Left cardiac atrium (tissue), 4 donors: ENCODE results near the gene DGCR2. TPM values are rescaled to one million over a fixed set of nuclear protein-coding genes. Genes with fewer than 3 reads are reported as not detected.
"Not testable (repeated sequence)": the region's sequence is repeated elsewhere in the genome, so short reads cannot be mapped to it uniquely, and the experiment has no call there.

Experiments used
- ATAC-seq, 2 donors: fragments of 200-7000 bp; cut with Tn5 transposase; one replicate each; pipeline ENCODE4 v1.9.1; 2020; ENCODE audit warnings: mild to moderate bottlenecking in 2 of 2, moderate library complexity in 2 of 2
- DNase-seq: peaks from one replicate; pipeline ENCODE4 v3.0.0-alpha.2; 2020
- intact Hi-C, 2 donors: fragments of 100-400 bp; cut with DNase I; formaldehyde crosslinking; loops; one replicate each; pipeline versions ENCODE4 v1.14.1 to v1.15.1; 2022 to 2023
- total RNA-seq, 2 donors: library from RNA; stranded (reverse); fragmentation: NEBNext Ultra II Directional; extraction: Animal tissue kit (Norgen Biotek cat#: 25700); gene quantifications; one replicate each; pipeline ENCODE4 v1.2.1, GENCODE V29; 2021
- donor health status: DM: no; HTN: yes; CAD: no.
- donor health status: DM: no; HTN: yes; CAD: no; lungs with severe emphysema.
- donor health status: DM: yes; HTN: yes; CAD: no.
- donor health status: Dilated cardiomyopathy.

Gene DGCR2
- total RNA-seq, 2 donors from 2014 or later, result 30.4 to 31.4 TPM

DNA sequence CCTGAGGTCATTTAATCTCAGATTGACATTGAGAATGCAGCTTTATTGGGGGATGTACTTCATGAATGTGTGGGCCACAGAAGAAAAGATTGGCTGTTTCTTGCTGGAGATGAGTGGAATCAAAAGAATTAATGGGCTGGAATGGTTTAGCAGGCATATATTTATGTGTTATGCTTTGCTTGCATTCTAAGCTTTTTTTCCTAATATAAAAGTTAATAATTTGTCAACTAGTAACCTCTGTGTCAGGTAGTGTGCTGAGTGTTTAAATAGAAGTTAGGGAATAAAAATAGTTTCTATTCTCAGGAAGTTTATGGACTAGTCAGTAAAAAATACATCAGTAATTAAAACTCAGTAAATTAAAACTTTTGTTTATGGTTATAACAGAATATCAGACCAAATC is 118.7 kb downstream of the DGCR2 start:
- ATAC-seq (no peak), DNase-seq (no peak)
- intact Hi-C loops, result no loop called here

DNA sequence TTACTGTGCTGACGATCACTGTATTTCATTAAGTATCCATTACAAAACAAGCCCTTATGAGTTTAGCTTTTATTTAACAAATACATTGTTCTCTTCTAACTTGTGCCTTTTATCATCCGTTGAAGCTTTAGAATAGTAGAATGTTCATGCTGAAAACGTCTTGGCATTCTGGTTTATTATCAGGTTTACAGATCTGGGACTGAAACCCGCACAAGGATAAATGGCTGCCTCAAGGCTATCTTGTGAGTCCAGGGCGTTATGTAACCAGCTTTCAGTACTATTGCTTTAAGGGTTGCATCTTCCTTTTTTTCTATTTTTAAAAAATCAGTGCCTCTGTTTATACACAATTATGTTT is 119.6 kb downstream of the DGCR2 start:
- intact Hi-C loops, result no loop called here
- no peak for DNase-seq
- ATAC-seq, result no peak

DNA sequence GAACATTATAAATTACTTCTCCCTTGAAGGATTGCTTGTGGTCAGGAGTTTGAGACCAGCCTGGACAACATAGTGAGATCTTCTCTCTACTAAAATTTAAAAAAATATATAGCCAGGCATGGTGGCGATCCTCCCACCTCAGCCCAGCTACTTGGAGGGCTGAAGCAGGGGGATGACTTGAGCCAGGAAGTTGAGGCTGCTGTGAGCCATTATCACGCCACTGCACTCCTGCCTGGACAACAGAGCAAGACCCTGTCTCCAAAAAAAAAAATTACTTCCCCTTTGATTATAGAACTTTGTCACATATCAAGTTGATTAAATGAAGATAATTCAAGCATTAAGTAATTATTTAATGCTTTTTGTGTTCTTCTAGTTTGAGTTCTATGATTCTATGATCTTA is 121.0 kb downstream of the DGCR2 start:
- DNase-seq, result no peak
- no peak for ATAC-seq

DNA sequence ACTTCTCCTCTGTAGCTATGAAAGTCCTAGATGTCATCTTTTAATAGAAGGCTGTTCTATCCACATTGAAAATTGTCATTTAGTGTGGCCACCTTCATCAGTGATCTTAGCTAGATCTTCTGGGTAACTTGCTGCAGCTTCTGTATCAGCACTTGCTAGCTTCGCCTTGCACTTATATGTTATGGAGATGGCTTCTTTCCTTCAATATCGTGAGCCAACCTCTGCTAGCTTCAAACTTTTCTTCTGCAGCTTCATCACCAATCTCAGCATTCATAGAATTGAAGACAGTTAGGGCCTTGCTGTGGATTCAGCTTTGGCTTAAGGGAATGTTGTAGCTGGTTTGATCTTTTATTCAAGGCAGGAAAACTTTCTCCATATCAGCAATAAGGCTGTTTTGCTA is 122.1 kb downstream of the DGCR2 start:
- ATAC-seq, intact Hi-C loops, DNase-seq: not testable (repeated sequence)

More for the DNA sequence above, 121.0 kb downstream of the DGCR2 start:
- intact Hi-C loops, result no loop called here

DNA sequence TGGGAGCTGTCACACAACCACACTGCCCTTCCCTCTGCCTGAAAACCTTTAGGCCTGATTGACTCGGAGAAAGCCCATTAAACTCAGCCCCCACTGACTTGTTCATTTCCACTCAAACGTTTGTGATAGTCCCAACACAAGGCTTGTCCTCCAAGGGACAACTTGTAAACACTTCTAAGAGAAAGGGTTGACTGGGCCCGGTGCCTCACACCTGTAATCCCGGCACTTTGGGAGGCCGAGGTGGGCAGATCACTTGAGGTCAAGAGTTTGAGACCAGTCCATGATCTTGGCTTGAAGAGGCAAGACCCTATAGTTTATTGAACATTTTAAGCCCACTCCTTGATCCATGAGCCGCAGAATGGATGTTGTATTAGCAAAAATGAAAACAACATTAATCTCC is 122.8 kb downstream of the DGCR2 start:
- intact Hi-C loops, result no loop called here
- ATAC-seq, result no peak
- DNase-seq, result no peak

DNA sequence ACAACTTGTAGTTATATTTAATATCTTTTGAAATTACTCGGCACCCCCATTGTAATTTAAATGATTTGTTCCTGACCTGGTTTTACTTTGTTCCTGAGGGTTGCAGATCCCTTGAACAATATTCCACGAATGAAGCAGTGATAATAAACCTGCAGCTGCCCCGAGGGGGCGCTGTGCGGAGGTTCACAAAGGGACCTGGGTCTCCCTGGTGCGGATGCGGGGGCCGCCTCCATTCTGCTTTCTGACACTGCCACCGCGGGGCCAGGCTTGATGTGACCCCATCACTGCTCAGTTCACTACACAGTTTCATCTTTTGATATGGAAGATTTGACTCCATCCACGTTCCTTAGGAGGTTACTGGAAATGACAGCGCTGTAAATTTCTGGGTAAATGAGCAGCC is 123.2 kb downstream of the DGCR2 start:
- intact Hi-C loops, result no loop called here
- ATAC-seq, result no peak
- DNase-seq, result no peak

DNA sequence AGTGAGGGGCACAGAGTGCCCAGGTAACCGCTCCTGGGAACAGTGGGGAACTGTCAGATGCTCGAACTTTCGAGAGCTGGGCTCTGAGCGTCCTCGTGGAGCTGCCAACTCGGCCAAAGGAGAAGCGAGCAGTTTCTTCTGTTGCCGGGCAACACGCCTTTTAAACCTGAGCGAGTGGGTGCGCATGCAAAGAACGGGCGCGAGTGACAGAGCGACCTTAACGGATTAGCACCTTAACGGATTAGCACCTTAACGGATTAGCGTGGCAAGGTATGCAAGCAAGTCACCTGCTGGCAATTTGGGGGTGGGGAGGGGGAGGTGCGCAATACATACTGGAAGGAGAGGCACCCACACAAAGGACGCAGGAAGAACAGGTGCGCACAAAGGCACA is 124.3 kb downstream of the DGCR2 start:
- intact Hi-C loops, result no loop called here
- ATAC-seq, result no peak
- DNase-seq, result no peak

DNA sequence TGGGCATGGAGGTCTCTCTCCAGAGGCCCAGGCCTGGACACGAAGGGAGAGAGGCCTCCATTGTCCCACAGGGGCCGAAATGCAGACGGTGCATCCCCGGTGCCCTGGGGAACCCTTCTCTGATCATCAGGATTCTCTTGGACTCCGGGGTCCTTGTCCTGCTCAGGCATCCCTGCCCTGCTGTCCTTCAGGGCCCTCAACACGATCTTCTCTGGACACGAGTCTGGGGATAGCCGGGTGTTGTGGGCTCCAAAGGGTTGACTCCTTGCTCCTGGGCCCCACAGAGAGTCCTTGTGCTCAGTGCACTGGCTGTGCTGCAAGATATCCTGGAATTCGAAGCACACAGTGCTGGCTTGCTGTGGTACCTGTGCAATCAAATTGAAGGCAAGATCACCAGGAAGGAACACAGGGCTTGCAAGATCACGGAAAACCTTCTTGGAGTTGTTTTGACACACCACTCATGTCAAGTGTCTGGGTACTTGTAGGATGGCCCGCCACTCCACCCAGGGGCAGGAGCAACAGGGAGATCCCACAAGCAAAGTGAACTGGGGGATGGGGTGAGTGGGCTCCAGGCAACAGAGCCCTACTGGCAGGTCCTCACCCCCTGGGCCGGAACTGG is 124.8 kb downstream of the DGCR2 start:
- DNase-seq (no peak), ATAC-seq (no peak)
- intact Hi-C loops, result no loop called here

DNA sequence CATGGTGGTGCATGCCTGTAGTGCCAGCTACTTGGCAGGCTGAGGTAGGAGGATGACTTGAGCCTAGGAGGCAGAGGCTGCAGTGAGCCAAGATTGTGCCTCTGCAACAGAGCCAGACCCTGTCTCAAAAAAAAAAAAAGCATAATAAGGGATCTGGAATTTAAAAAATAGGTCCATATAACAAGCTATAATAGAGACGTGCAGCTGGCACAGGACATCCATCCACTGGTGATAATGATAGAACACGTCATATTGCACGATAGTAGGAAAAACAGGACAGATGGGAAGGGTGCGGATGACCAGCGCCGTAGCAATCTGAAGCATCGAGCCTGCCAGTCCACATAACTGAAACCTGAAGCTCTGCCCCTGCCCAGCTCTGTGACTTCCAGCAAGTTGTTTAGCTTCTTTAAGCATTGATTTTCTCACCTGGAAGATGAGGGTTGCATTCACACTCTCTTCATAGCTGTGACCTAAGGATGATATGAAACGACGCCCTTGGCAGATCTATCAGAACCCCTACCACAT is 125.8 kb downstream of the DGCR2 start:
- no peak for DNase-seq
- no peak for ATAC-seq
- intact Hi-C loops, result no loop called here

DNA sequence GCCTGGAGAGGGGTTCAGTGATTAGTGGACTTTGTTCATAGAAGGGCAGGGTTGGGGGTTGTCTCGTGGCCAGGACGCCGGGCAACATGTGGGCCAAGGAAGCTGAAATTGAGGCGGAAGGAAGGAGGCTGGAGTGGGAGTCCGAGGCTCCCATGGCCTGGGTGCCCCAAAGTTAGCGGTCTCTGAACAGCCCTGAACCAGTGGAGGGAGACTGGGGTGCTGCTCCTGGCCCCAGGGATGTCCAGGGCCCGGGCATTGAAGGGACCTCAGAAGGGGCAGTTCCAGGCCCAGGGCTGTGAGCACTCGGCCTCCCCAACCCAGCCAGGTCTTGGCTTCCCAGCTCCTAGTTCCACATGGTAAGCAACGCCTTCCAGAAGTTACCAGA is 126.9 kb downstream of the DGCR2 start:
- ATAC-seq (no peak), DNase-seq (no peak)
- intact Hi-C loops, result no loop called here

DNA sequence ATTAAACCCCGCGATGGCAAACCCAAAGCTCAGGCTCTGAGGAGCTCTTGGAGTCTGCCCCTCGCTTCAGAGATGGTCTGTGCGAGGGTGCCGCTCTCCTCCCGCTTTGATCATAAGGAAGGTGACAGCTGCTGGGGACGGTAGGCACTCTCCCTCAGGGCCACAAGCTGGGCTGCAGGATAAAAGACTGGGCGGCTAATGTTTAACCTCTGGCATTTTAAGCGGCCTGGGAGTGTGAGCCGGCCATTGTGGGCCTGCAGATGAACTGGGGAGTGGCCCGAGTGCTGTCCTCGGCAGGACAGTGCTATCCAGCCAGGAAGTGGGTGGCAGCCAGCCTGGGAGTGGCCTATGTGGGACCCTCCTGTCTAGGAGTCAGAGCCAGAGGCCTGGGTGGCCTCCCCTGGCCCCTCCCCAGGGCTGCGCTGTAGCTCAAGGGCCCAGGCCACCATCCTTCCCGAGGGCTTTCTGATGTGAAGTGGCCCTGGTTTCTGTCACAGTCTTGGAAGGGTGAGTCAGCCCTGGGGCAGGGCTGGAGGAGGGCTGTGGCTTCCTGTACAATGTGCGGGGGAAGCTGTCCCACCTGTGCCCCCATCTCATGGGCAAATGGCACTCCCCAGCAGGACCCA is 127.4 kb downstream of the DGCR2 start:
- ATAC-seq (no peak), DNase-seq (no peak)
- intact Hi-C loops, result no loop called here

DNA sequence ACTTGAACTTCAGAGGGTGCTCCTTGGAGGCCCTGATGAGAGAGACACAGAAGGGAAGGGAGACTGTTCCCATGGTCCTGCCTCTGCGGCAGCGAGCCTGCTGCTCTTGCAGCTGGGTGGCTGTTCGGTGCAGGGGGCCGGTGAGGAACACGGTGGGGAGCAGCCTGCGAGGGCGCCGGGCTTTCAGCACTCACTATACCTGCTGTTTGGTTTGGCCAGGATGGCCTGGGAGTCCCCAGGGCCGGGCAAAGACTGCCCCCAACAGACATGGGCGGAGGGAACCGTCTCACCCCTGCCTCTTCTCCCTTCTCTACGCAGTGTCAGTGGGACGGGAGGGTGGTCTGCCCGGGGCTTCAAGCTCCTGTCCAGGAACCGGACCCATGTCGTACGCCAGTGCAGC is 128.2 kb downstream of the DGCR2 start:
- ATAC-seq (no peak), DNase-seq (no peak)
- intact Hi-C loops, result no loop called here

DNA sequence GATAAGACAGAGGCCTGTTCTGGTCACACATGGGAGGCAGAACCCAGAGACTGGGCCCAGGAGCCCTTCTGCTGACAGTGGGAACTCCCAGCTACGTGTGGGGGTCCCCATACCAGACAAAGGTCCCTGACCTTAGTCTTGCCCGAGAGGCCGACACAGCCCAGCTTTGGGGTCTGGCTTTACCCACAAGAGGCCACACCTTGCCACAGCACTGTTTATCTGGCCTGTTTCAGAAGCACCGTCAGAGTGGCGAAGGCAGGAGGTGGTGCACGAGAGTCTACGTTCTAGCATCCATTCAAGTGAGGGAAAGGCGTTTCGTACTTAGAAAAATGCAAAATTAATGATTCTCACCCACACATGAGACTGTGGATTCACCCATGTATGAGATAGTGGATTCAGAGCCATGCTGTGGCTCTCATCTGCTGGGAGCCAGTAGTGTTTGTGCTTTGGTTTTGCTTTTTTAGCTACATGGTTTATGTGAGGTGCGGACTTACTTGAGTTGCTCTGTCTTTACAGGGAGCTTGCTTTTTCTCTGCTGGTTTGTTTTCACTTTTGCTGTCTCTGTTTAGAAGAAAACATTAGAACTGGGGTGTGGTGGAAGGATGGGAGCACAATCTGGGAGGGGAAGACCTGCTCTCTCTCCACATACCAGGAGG is 129.5 kb downstream of the DGCR2 start:
- intact Hi-C loops, result no loop called here
- DNase-seq (no peak), ATAC-seq (no peak)

DNA sequence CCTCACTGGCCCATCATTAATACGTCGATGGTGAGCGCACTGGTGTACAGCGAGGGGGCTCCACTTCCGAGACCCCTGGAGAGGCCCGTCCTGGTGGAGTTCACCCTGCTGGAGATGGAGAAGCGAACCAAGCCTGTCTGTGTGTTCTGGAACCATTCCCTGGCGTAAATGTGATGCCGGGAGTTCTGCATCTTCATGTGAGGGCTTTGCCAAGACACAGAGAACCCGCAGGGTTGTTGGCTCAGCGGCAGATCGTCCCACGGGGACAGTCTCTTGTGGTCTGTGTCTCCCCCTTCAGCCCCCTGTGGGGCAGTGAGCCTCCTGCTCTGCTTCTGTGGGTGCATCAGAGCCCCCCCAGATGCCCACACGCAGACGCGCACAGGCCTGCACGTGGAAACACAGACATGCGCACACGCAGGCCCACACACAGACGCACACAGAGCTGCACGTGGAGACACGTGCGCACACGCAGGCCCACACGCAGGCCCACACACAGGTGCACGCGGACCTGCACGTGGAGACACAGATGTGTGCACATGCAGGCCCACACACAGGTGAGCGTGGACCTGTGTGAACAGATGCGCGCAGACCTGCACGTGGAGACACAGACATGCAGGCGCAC is 130.3 kb downstream of the DGCR2 start:
- ATAC-seq (no peak), DNase-seq (no peak)
- intact Hi-C loops, result no loop called here

DNA sequence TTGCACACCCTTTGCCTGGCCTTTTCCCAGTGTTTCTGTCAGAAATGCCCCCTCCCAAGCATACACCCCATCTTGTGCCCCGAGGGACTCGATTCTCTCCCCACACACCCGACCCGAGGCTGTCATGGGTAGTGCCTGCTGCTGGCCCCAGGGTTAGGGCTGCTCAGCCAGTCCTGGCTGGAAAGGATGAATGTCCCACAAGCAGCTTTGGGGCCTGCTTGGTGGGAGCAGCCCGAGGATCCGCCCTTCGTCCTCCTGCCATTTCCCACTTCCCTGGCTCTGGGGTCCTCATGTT is 131.1 kb downstream of the DGCR2 start:
- no peak for DNase-seq
- no peak for ATAC-seq
- intact Hi-C loops, result no loop called here

DNA sequence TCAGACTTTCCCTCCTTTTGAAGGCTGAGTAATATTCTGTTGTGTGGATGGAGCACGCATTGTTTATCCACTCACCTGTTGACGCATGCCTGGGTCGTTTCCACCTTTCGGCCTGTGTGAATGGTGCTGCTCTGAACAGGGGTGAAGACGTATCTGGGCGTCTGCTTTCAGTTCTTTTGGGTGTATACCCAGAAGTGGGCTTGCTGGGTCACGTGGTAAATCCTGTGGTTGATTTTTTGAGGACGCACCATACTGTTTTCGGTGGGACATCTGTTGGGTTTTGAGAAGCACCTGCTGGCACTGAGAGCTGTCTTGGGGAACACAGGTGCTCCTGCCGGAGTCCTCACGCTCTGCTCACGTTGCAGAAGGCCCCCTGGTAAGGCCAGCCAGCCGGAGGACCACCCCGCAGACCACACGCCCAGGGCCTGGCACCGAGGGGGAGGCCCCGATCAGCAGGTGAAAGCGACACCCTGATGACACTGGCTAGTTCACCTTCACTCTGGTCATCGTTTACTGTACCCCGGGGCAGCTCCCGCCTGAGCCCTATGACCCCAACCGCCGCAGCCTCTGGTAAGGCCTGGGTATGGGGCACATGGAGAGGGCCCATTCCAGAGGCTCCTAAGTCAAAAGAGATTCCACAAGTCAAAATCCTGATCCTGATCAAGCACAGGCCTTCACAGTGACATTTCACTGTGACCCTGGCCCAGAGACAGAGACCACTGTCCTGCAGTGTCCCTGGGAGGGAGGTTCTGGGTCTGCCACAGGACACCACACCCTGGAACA is 131.7 kb downstream of the DGCR2 start:
- intact Hi-C loops, result no loop called here
- DNase-seq, result no peak
- no peak for ATAC-seq

DNA sequence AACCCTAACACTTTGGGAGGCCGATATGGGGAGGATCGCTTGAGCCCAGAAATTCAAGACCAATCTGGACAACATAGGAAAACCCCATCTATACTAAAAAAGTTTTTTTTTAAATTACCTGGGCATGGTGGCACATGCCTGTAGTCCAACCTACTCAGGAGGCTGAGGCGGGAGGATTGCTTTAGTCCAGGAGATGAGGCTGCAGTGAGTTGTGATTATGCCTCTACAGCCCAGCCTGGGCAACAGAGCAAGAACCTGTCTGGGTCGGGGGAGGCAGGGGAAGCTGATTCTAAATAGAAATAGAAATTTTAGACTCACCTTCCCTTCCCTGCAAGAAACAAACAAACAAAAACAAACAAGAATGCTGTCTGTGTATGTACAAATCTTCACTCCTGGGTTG is 133.3 kb downstream of the DGCR2 start:
- no peak for DNase-seq
- intact Hi-C loops, result no loop called here
- no peak for ATAC-seq

DNA sequence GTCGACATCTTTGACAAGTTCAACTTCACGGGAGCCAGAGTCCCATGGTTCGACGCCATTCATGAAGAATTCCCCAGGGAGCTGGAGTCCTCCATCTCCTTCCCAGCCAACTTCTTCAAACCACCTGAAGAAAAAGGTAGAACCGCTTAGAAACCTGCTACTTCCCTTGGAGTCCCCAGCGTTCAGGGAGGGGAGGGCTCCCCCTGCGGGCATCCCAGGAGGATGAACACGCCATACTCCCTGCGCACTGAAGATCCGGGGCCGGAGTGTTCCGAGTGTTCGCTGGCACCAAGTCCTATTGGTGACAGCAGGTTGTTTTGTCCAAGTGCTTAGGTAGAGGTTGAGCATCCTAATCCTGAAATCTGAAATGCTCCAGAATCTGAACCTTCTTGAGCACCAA is 134.4 kb downstream of the DGCR2 start:
- intact Hi-C loops, result no loop called here
- ATAC-seq, result no peak
- no peak for DNase-seq

DNA sequence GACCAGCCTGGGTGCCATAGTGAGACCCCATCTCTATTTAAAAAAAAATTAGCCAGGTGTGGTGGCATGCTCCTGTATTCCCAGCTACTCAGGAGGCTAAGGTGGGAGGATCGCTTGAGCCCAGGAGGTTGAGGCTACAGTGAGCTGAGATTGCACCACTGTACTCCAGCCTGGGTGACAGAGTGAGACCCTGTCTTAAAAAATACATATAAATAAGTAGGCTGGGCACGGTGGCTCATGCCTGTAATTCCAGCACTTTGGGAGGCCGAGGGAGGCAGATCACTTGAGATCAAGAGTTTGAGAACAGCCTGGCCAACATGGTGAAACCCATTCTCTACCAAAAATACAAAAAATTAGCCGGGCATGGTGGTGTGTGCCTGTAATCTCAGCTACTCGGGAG is 135.1 kb downstream of the DGCR2 start:
- intact Hi-C loops, ATAC-seq, DNase-seq: not testable (repeated sequence)
